CD4-positive, alpha-beta T cell treated with Interleukin-4 for 4 hours (primary cell): ENCODE measurements around the gene PREP.

Experiments used
- DNase-seq: peaks from one replicate; pipeline ENCODE4 v3.0.0-alpha.2; 2020

PREP gene

GRCh38 chr6:105304366-105304765, 98.5 kb downstream of the PREP start:
- no peak for DNase-seq

GRCh38 chr6:105302617-105303128, 100.2 kb downstream of the PREP start:
- no peak for DNase-seq

GRCh38 chr6:105301756-105302616, 100.9 kb downstream of the PREP start:
- no peak for DNase-seq

- DNase-seq: no peak
Measured at GRCh38 chr6:105301072-105301503, 101.8 kb downstream of the PREP start.

- DNase-seq: no peak
Measured at GRCh38 chr6:105300090-105300489, 102.8 kb downstream of the PREP start.

- DNase-seq: no peak
Measured at GRCh38 chr6:105294129-105294528, 108.8 kb downstream of the PREP start.

DNA sequence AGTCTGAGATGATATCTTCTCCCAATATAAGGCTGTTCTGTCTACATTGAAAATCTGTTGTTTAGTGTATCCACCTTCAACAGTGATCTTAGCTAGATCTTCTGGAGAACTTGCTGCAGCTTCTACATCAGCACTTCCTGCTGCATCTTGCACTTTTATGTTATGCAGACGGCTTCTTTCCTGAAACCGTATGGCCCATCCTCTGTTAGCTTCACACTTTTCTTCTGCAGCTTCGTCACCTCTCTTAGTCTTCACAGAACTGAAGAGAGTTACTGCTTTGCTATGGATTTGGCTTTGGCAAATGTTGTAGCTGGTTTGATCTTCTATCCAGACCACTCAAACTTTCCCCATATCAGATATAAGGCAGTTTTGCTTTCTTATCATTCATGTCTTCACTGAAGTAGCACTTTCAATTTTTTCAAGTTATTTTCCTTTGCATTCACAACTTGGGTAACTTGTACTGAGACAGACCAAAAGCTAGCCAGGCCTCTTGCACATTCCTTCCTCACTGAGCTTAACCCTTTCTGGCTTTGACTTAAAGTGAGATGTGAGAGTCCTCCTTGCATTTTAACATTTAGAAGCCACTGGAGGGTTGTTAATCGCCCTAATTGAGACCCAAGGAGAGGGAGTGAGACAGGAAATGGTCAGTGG, 110.1 kb downstream of the PREP start:
- peak; percentile 1 for DNase-seq

DNA sequence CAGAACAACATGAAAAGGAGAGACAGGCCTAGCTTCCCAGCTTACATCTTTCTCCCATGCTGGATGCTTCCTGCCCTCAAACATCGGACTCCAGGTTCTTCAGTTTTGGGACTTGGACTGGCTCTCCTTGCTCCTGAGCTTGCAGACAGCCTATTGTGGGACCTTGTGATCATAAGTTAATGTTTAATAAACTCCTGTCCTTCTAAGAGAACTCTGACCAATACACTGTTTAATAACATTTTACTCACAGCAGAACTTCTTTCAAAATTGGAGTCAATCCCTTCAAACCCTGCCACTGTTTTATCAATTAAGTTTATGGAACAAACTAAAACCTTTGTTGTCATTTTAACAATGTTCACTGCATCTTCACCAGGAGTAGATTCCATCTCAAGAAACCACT, 111.4 kb downstream of the PREP start:
- DNase-seq: no peak

DNA sequence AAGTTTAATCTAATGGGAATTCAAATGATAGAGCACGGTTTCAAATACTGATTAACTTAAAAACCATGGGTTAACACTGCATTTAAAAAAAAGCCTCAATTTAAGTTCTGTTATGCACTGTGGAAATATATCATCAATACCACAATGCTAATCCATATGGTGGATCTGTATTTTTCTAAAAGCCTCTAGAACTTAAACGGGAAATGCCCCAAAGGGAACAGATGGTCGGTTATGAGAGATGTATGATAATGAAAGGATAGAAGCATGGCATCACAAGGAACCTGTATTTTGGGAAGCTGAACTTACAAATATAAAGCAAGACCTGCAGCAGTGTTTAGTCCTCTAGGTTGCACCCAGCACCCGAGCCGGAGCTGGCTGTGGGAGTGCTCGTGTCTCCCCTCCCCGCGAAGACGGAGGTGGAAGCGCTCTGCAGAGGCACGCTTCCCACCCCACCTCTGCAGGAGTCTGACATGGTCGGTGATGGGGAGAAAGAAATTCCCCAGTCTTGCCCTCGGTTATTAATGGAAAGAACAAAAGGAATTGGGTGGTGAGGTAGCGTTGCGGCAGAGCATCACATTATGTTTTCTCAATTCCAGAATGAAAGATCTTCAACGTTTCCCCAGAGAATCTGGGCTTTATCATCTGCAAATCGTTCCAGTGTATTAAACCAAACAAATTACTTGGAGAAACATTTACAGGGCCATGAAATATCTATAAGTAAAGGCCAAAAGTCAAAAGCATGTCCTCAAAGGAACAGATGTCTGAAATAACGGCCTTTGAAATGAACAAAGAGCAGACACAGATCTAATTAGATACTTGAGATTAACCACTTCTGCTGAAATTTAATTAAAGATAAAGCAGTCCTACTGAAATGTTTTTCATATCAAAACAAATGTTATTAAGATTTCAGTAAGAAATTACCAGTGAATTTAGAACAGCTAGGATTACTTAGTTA, 120.0 kb downstream of the PREP start:
- no peak for DNase-seq

- DNase-seq: no peak
Measured at GRCh38 chr6:105280033-105280432, 122.8 kb downstream of the PREP start.

GRCh38 chr6:105279463-105279862, 123.4 kb downstream of the PREP start:
- DNase-seq: no peak

GRCh38 chr6:105278813-105279212, 124.1 kb downstream of the PREP start:
- no peak for DNase-seq

GRCh38 chr6:105278035-105278434, 124.8 kb downstream of the PREP start:
- DNase-seq: no peak

DNA sequence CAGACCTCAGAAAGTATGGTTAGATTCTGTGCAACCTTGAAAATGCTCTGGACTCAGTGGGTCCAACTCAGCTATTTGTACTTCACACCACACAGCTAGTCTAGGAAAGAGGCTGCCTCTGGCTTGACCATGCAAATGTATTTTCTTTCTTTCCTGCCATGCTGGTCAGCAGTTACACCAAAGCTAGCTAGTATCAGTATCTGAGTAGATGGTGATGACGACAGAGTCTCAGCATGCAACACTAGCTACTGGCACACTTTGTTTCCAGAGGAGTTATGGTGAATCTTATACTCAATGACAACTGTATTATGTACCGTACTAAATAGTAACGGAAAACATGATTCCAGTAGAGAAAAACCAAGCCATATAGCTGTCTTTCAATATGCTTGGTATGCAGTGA, 126.5 kb downstream of the PREP start:
- DNase-seq: no peak

DNA sequence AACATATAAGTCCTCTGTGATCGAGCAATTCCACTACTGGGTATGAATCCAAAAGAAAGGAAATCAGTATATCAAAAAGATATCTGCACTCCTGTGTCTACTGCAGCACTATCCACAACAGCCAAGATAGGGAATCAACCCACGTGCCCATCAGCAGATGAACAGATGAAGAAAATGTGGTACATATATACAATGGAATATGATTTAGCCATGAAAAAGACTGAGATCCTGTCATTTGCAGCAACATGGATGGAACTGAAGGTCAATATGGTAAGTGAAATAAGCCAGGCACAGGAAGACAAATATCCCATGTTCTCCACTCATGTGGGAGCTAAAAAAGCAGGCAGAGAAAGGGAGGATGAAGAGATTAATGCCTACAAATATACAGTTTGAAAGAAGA, 127.3 kb downstream of the PREP start:
- DNase-seq: no peak

DNA sequence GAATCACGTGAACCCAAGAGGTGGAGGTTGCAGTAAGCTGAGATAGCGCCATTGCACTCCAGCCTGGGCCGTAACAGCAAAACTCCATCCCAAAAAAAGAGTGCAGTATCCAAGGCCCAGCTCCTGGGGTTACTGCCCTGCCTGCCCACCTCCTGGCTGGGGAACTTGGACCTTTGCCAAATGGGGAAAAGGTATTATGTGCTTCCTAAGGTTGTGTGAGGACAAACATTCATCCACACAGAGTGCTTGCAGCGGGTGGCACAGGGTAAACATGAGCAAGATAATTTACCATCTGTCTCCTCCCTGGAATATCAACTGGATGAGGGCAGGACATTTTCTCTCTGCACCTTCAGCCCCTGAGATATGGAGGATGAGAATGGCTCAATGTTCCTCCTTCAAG, 128.2 kb downstream of the PREP start:
- no peak for DNase-seq

- no peak for DNase-seq
Measured at GRCh38 chr6:105273589-105273988, 129.3 kb downstream of the PREP start.

DNA sequence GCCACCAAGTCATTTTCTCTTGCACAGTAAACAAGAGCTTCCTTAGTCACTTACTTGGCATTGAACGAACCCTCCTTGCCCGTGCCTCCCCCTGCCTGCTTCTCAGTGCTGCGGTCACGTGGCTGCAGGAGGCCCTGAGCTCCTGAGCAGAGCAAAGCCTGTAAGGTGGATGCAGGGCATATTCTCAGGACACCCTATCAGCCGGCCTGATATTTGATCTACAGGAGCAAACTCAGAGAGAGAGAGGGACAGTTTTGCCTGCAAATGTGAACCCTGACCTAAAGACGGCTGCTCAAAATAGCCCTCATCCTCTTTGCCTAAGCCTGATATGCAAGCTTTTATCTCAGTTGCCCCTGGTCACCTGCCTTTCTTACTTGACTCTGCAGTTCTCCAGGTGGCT, 130.1 kb downstream of the PREP start:
- DNase-seq: no peak

GRCh38 chr6:105270511-105270910, 132.4 kb downstream of the PREP start:
- DNase-seq: no peak

GRCh38 chr6:105269390-105269789, 133.5 kb downstream of the PREP start:
- DNase-seq: no peak

DNA sequence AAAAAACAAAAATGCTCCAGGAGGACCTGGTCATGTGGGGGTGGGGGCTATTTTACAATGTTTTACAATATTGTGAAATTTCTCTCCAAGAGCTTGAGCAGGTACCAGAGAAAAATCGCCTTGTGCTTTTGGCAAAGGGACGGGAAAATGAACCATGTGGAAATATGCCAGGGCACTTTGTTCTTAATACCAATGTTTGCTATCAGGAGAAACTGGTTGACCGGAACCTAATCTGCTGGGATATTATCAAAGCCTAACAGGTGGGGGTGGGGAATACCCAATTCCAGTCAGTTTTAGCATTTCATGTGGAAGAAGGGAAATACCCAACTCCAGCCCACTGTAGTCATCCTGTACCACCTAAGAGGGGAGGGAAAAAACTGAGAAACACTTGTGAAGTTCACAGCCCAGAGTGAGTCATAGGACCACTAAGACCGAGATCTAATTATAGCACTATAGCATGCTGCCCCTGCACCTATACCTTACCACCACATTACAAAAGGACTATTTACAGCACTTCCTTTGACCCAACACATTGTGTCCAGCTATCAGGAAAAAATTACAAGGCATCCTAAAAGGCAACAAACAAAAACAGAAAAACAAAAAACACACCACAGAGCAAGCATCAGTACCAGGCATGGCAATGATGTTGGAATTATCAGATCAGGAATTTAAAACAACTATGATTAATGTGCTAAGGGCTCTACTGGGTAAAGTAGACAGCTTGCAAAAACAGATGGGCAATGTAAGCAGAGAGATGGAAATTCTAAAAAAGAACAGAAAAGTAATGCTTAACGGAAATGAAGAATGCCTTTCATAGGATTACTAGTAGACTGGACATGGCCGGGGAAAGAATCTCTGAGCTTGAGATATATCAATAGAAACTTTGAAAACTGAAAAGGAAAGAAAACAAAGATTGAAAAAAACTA, 138.9 kb downstream of the PREP start:
- DNase-seq: no peak
